GM12878 (cell line): ENCODE measurements around the gene MYO3B. TPM values are rescaled to one million over a fixed set of nuclear protein-coding genes. Genes with fewer than 3 reads are reported as not detected.

Experiments used
- ATAC-seq: fragments of 200-7000 bp; cut with Tn5 transposase; 3 replicates; pipeline ENCODE4 v1.9.1; 2020; ENCODE audit warnings: mild to moderate bottlenecking, moderate library complexity
- BruUV-seq: library from RNA; stranded (reverse); fragments of 400-500 nt; replicated peaks from 2 replicates; lab custom pipeline; 2021; lab: Mats Ljungman, UMichigan
- CTCF ChIA-PET: fragments of 300-600 bp; sonication (Branson Sonifier 250); formaldehyde crosslinking; extraction: SDS; loops from one replicate; lab custom pipeline; 2021; ENCODE audit warnings: inconsistent platforms; lab: Yijun Ruan, JAX
- POLR2A ChIA-PET: fragments of 350-600 bp; formaldehyde crosslinking; extraction: SDS; loops from one replicate; lab custom pipeline; 2021; ENCODE audit warnings: inconsistent platforms; lab: Charles Lee
- RAD21 ChIA-PET: fragments of 300-600 bp; sonication (Branson Sonifier 250); formaldehyde crosslinking; loops from one replicate; lab custom pipeline; 2023; ENCODE audit warnings: antibody characterized with exemption; ENCODE audit not compliant: unreplicated experiment; lab: Charles Lee
- SMC1A ChIA-PET: fragments of 300-600 bp; sonication (Branson Sonifier 250); formaldehyde crosslinking; loops from one replicate; lab custom pipeline; 2023; ENCODE audit not compliant: unreplicated experiment, uncharacterized antibody; lab: Charles Lee
- DNase-seq: peaks from one replicate; pipeline ENCODE4 v3.0.0-alpha.2; 2011; ENCODE audit warnings: low read depth, low spot score
- FAIRE-seq: peaks from 3 replicates; lab custom pipeline; 2011; peaks lifted over from hg19 to GRCh38; lab: Jason Lieb, UNC
- H2AFZ ChIP-seq: 2 replicates; pipeline ENCODE4 v1.6.0; 2011; ENCODE audit warnings: low read depth, low read length, control low read depth; ENCODE audit not compliant: control insufficient read depth
- H3K27ac ChIP-seq: 2 replicates; pipeline ENCODE4 v1.5.1; 2011; ENCODE audit warnings: control low read depth; ENCODE audit not compliant: control insufficient read depth, insufficient read depth
- H3K27me3 ChIP-seq, 2 experiments: replicated peaks in 1 of 2; 2 replicates each; pipeline versions ENCODE4 v1.6.0 to v1.6.1; 2011; ENCODE audit warnings: low read length in 1 of 2; ENCODE audit not compliant: control insufficient read depth in 2 of 2, insufficient read depth in 2 of 2
- H3K36me3 ChIP-seq, 2 experiments: 2 replicates each; pipeline ENCODE4 v1.5.1; 2011; ENCODE audit warnings: low read length in 1 of 2; ENCODE audit not compliant: control insufficient read depth in 2 of 2, insufficient read depth in 2 of 2
- H3K4me1 ChIP-seq: 2 replicates; pipeline ENCODE4 v1.6.1; 2011; ENCODE audit warnings: mild to moderate bottlenecking, low read length, moderate library complexity, mixed read lengths; ENCODE audit not compliant: control insufficient read depth, insufficient read depth
- H3K4me2 ChIP-seq: 2 replicates; pipeline ENCODE4 v1.6.0; 2011; ENCODE audit warnings: control low read depth; ENCODE audit not compliant: control insufficient read depth, insufficient read depth
- H3K4me3 ChIP-seq: fragments of 200-600 bp; sonication (generic); 2 replicates; pipeline ENCODE4 v1.5.1; 2016
- H3K79me2 ChIP-seq: 2 replicates; pipeline ENCODE4 v1.6.0; 2011; ENCODE audit warnings: low read length; ENCODE audit not compliant: control insufficient read depth, insufficient read depth
- H3K9ac ChIP-seq: 2 replicates; pipeline ENCODE4 v1.8.0; 2011; ENCODE audit warnings: low read length, control low read depth, mixed read lengths; ENCODE audit not compliant: control insufficient read depth, insufficient read depth
- H3K9me3 ChIP-seq: replicated peaks from 3 replicates; pipeline ENCODE4 v1.5.1; 2011; ENCODE audit warnings: mild to moderate bottlenecking, low read length; ENCODE audit not compliant: control insufficient read depth, insufficient read depth
- H4K20me1 ChIP-seq: 2 replicates; pipeline ENCODE4 v1.6.0; 2011; ENCODE audit not compliant: control insufficient read depth, insufficient read depth
- PML ChIP-seq: IDR thresholded peaks from 2 replicates; pipeline ENCODE4 v1.6.1; 2012; ENCODE audit warnings: low read length, inconsistent platforms
- RAD21 ChIP-seq: IDR thresholded peaks from 2 replicates; pipeline ENCODE4 v1.6.1; 2011; ENCODE audit warnings: mild to moderate bottlenecking, low read depth, low read length, moderate library complexity; ENCODE audit not compliant: insufficient read depth
- TAF1 ChIP-seq: IDR thresholded peaks from 2 replicates; pipeline ENCODE4 v1.6.1; 2011; ENCODE audit warnings: mild to moderate bottlenecking, low read depth, low read length, borderline replicate concordance
- TARDBP ChIP-seq: IDR thresholded peaks from 2 replicates; pipeline ENCODE4 v1.6.1; 2016; ENCODE audit warnings: borderline replicate concordance
- TCF7 ChIP-seq: IDR thresholded peaks from 2 replicates; pipeline ENCODE4 v1.6.1; 2014; ENCODE audit warnings: antibody characterized with exemption, borderline replicate concordance
- ZBED1 ChIP-seq: IDR thresholded peaks from 2 replicates; pipeline ENCODE4 v1.6.1; 2016; ENCODE audit warnings: borderline replicate concordance
- ZNF274 ChIP-seq: IDR thresholded peaks from one replicate; pipeline ENCODE4 v1.8.0; 2011; ENCODE audit not compliant: insufficient read length, insufficient read depth
- WGBS: methylation state at CpG from one replicate; pipeline ENCODE4 v1.1.6; 2016; ENCODE audit warnings: low lambda C conversion rate; ENCODE audit not compliant: insufficient replicate concordance, insufficient coverage; ENCODE audit errors: missing lambda C conversion rate; 5-methylcytosine and 5-hydroxymethylcytosine counted together
- in situ Hi-C: fragments of 300-500 bp; cut with MboI; formaldehyde crosslinking; loops from 9 replicates; pipeline ENCODE4 v1.14.3; 2018; ENCODE audit warnings: mixed read lengths
- intact Hi-C: fragments of 100-400 bp; cut with micrococcal nuclease; formaldehyde crosslinking; loops from one replicate; pipeline ENCODE4 v1.14.2; 2022; ENCODE audit not compliant: unreplicated experiment
- polyA plus RNA-seq, 11 experiments: library from polyadenylated mRNA; depleted of rRNA in 4 of 11; unstranded in 6 of 11; stranded (reverse) in 5 of 11; fragments of >200 nt; fragmentation: Nextera tagmentation in 4 of 11; fragmentation: Illumina TruSeq in 1 of 11; extraction: Ambion mirVana in 4 of 11; extraction: Trizol in 1 of 11; gene quantifications; 1 replicate in 1 of 11; 2 replicates in 10 of 11; pipeline versions ENCODE4 v1.2.1 to v1.2.3, GENCODE V29; 2011 to 2016; ENCODE audit warnings: inconsistent platforms in 2 of 11, missing spikeins in 2 of 11, low read depth in 1 of 11
- total RNA-seq, 4 experiments: library from RNA; depleted of rRNA in 3 of 4; stranded (reverse); fragments of >200 nt in 3 of 4; fragmentation: Illumina TruSeq in 1 of 4; extraction: Trizol in 1 of 4; gene quantifications; 2 replicates each; pipeline versions ENCODE4 v1.2.1 to v1.2.3, GENCODE V29; 2013 to 2021

Gene MYO3B
- total and polyA plus RNA-seq, 10 of the 15 experiments (the other 5 are each of a cell fraction or from before 2014, with no cell fraction given) = 1.1 to 7.1 (median 2.1) TPM

- TF ChIP-seq RAD21 (no peak), TAF1 (no peak)
These were observed 469.9 kb downstream of the MYO3B start (continued) for GRCh38 chr2:170647741-170648436.

- Histone ChIP-seq H3K4me2 (no peak overlapping the region), H3K79me2 (no peaks in the 10 kb centered on the region), H3K27ac (no peak overlapping the region), H3K4me3 (no peak overlapping the region), H4K20me1 (no peaks in the 10 kb centered on the region), H3K9me3 (no peaks in the 10 kb centered on the region), H2AFZ (no peak overlapping the region)
- ChIA-PET SMC1A (interaction anchor here (1.0 kb wide), 1 partner anchor 28 kb away, joined by 4 read pairs; no protein-coding TSS in a partner anchor), RAD21 (no interaction called here), CTCF (interaction anchor here (1.4 kb wide), 1 partner anchor 28 kb away, joined by 3 read pairs; no protein-coding TSS in a partner anchor), POLR2A (no interaction called here)
- no peak for DNase-seq
- no peak for FAIRE-seq
- ATAC-seq = no peak
- 39% methylated on average over 9 of the region's 9 CpGs for WGBS
- in situ Hi-C loops = no loop called here
- BruUV-seq = no TSS peak
- no peak for TF ChIP-seq PML
- no peak for TF ChIP-seq ZNF274
- TF ChIP-seq TCF7 = peak; percentile 26; the same call in 1 of the 2 replicates
- no peak for TF ChIP-seq TARDBP
- TF ChIP-seq ZBED1 = no peak
- TF ChIP-seq, all 136 proteins: peak for 1
- Histone ChIP-seq H3K9ac (no peak overlapping the region), H3K36me3 (no peaks in the 10 kb centered on the region), H3K27me3 (no peaks in the 10 kb centered on the region), H3K4me1 (no peaks in the 10 kb centered on the region)
- intact Hi-C loops = no loop called here
These were observed 473.8 kb downstream of the MYO3B start for GRCh38 chr2:170651624-170652325.
